NCI-H2081 (cell line): ENCODE data around the gene RAPGEFL1.
"Not testable (repeated sequence)": the region's sequence is repeated elsewhere in the genome, so short reads cannot be mapped to it uniquely, and the experiment has no call there.

ENCODE experiments used
- DNase-seq, 2 experiments: peaks; one replicate each; lab custom pipeline; 2025; lab: John Stamatoyannopoulos, UW

The RAPGEFL1 gene

DNA sequence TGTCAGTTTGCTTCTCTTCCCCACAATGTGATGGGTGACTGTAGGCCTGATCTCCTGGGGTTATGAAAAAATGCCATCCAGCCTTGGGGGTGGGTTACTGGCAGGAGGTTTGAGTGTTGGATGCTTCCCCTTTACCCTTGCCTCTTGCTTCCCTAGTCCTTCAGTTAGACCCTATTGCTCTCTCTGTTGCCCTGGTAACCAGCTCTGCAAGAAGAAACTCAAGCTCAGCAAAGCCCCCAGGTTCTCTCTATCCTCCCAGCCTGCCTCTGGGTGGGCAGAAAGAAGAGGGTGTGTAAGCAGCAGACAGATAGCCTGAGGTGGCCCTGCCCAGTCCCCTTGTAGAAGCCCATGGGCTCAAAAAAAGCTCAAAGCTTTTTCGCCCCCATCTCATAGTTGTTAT lies 2.8 kb upstream of the RAPGEFL1 start:
- DNase-seq = no peak

DNA sequence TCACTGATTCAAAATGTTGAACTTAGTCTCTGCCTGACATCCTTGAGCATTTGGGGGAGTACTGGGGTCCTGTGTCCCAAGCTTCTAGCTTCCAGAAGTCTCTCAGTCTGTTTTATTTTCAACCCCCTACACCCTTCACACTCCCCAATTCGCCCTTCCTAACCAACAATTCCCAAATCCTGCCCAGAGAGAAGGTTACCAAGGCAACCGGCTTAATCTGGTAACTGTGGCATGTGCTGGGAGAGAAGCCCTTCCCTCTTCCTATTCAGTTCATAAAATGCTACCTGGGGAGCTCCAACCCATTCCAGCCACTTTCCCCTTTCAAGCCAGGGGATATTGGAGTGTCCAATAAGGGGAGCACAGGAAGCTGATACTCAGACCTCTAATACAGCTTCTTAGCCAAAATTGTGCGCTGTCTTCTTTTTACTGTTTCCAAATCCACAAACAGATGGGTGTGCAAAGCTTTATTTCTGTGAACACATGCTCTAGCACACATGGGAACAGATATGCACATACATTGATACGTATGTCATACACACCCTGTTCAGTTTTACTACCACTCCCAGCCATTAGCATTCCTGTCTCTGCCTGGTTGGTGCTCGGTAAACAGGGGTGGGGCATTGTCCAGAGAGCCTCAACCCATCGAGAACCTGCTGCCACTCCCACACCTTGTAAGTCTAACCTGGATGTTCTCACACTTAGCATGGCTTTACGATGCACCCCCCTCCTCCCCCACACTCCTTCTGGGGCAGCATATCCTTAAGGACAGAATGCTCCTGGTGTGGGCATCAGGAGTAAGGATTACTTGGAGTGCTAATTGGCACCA lies 1.1 kb upstream of the RAPGEFL1 start:
- no peak for DNase-seq

- peak in 1 of 2 experiments; percentile 58 for DNase-seq
These were observed 538 bp upstream of the RAPGEFL1 start for GRCh38 chr17:40176754-40177110.

DNA sequence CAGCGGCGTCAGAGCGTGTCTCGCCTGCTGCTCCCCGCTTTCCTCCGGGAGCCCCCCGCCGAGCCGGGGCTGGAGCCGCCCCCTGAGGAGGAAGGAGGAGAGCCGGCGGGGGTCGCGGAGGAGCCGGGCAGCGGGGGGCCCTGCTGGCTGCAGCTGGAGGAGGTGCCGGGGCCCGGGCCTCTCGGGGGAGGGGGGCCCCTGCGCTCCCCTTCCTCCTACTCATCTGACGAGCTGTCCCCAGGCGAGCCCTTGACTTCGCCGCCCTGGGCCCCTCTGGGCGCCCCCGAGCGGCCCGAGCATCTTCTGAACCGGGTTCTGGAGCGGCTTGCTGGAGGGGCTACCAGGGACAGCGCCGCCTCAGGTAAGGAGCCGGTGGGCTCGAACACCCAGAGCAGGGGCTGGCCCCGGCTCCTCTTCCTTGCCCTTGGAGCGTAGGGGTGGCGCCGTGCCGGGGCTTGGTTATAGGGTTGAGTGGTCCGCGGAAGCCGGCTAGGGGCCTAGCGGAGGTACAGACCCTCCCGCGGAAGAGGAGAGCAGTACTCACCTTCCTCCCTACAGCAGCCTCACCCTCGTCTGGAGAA lies 841 bp downstream of the RAPGEFL1 start:
- DNase-seq = no peak

DNA sequence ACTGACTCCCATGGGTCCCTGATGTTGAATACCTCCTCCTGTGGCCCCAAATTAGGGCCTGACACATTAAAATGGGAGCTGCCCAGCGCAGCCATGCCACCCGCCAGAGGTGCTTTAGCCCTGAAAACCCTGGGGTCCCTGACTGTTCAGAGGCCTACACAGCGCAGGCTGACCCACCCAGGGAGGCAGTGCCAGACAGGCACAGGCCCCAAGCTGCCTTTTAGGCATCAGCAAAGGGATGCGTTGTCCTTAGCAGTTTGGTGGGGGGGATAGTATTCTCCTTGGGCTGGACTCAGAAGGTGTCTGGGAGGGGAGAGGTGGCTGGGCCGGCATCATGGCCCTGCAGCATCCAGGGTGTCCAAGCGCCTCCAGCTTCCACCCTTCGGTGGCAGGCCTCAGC lies 1.4 kb downstream of the RAPGEFL1 start:
- DNase-seq = no peak

DNA sequence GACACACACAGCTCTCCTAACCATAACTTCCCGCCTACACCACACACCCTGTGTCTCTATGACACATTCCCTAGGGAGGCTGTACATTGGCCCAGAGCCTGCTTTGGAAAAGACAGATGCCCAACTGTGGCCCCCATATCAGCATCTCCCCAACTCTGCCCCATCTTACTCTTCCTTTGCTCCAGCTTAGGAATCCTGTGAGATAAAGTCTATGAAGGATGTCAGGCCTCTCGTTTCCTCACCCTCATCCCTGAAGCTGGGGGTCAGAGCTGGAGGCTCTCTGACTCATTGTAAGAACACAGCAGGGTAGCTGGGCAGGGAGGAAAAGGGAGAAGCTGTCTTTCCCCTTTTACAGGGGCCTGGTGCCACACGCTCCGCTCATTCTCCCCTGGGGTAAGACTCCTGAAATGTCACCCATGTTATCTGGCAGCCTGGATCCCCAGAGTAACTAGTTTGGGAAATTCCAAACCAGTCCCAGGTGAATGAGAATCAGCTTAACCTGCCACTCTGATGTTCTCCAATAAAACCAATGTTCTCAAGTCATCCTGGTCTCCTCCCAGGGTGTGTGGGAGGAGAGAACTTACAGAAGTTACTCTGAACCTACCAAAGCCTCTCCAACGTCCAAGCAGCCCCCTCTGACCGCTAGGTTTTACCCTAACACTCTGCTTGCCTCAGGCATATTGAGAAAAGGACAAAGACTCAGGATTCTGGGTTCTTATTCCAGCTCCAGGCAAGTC lies 2.8 kb downstream of the RAPGEFL1 start:
- no peak for DNase-seq

DNA sequence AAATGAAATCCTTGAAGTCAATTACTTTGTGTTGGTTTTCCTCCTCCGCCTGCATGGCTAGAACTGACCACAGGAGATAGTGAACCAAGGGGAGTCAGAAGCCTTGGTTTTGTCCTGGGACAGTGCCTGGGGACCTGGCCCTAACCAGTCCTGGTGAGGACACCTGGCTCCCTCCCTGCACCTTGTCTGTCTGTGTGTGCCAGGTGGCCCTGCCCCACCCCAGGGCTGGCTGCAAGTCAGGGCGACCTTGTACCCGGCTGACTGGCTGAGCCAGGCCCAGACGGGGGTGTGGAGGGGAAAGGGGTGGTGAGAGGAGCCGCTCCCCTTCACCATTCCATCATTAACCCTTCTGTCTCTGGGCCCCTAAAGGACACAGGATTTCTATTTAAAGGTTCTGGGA lies 3.4 kb downstream of the RAPGEFL1 start:
- no peak for DNase-seq

- no peak for DNase-seq
These were observed 3.9 kb downstream of the RAPGEFL1 start for GRCh38 chr17:40181205-40181604.

- DNase-seq = no peak
These were observed 5.3 kb downstream of the RAPGEFL1 start for GRCh38 chr17:40182606-40183005.

GRCh38 chr17:40187238-40187637 lies 10.0 kb downstream of the RAPGEFL1 start:
- DNase-seq = no peak

GRCh38 chr17:40188694-40189093 lies 11.4 kb downstream of the RAPGEFL1 start:
- no peak for DNase-seq

DNA sequence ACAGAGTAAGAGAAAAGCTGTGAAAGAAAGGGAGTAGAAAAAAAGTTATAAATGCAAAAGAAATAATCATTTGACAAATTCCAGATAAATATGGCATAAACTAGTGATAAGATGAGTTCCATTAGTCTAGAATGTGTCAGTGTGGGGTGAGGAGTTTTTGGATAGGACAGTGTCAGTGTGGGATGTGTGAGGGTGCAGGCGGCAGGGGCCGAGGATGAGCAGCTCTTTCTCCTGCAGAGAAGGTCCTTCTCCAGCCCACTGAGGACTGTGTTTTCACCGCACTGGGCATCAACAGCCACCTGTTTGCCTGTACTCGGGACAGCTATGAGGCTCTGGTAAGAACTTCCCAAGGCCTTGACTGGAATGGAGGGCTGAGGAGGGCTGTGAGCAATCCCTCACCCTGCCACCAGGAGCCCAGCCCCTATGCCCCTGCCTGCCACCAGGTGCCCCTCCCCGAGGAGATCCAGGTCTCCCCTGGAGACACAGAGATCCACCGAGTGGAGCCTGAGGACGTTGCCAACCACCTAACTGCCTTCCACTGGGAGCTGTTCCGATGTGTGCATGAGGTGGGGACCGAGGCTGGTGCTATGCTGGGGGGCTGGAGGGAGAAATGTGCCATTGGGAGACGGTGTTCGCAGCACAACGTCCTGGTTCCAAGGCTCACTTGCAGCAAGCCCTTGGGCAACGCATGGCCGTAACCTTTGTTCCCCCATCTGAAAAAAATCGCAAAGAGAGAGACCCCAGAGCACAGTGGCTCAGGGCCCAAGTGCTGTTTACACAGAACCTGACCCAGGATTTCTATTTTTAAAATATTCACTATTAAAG lies 13.1 kb downstream of the RAPGEFL1 start:
- peak in 1 of 2 experiments; percentile 21 for DNase-seq

DNA sequence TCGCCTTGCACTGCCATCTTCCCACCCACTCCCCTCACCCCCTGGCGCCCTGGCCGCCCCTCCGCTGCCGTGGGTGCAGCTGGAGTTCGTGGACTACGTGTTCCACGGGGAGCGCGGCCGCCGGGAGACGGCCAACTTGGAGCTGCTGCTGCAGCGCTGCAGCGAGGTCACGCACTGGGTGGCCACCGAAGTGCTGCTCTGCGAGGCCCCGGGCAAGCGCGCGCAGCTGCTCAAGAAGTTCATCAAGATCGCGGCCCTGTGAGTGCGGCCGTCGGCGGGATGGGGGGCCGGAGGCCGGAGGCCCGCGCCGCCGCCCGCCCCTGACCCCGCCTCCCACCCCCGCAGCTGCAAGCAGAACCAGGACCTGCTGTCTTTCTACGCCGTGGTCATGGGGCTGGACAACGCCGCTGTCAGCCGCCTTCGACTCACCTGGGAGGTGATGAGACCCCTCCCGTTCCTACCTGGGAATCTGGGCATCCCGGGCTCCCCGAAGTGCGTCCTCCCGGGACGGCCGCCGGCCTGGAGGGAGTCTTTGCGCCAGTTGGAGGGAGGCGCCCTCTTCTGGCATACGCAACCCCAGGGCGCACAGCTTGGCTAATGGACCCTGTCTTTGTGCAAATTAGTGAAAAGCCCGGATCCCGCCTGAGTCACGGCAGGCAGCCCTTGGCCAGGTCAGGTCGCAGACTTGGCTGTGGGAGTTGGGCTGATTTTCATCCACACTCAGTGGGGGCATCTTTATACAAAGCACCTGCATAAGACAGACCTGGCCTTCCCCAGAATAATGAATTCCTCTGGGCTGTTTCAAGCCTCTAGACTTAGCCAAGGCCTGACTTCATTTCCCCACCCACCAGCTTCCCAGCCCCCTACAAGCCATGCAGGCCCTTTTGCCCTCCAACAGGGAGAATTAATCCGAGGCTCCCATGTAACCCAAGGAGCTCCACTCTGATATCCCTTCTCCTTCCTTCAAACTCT lies 14.3 kb downstream of the RAPGEFL1 start:
- DNase-seq = peak; percentile 55 to 67

GRCh38 chr17:40192961-40193360 lies 15.7 kb downstream of the RAPGEFL1 start:
- DNase-seq = no peak

- DNase-seq = no peak
These were observed 17.6 kb downstream of the RAPGEFL1 start for GRCh38 chr17:40194821-40195220.

DNA sequence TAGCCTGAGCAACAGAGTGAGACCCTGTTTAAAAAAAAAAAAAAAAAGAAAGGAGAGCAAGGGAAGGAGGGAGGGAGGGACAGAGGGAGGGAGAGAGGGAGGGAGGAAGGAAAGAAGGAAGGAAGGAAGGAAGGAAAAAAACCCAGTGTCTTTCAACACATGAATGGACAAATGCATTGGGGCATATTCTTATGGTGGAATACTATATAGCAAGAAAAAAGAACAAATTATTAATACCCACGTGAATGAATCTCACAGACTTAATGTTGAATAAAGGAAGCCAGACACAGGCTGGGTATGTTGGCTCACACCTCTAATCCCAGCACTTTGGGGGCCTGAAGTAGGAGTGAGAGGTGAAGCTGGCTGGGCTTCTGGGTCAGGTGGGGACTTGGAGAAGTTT lies 20.3 kb downstream of the RAPGEFL1 start:
- no peak for DNase-seq

DNA sequence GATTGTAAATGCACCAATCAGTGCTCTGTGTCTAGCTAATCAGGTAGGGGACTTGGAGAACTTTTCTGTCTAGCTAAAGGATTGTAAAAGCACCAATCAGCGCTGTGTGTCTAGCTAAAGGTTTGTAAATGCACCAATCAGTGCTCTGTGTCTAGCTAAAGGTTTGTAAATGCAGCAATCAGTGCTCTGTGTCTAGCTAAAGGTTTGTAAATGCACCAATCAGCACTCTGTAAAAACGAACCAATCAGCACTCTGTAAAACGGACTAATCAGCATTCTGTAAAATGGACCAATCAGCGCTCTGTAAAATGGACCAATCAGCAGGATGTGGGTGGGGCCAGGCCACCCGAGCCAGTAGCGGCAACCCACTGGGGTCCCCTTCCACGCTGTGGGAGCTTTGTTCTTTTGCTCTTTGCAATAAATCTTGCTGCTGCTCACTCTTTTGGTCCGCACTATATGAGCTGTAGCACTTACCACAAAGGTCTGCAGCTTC lies 20.7 kb downstream of the RAPGEFL1 start:
- DNase-seq = not testable (repeated sequence)

DNA sequence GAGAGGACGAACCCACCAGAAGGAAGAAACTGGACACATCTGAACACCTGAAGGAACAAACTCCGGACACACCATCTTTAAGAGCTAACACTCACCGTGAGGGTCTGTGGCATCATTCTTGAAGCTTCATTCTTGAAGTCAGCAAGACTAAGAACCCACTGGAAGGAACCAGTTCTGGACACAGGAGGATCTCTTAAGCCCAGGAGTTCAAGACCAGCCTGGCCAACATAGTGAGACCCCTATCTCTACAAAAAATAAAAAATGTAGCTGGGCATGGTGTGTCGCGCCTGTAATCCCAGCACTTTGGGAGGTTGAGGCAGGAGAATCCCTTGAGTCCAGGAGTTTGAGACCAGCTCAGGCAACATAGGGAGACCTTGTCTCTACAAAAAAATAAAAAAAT lies 21.3 kb downstream of the RAPGEFL1 start:
- DNase-seq = no peak

- DNase-seq = no peak
These were observed 25.9 kb downstream of the RAPGEFL1 start for GRCh38 chr17:40203131-40203530.

DNA sequence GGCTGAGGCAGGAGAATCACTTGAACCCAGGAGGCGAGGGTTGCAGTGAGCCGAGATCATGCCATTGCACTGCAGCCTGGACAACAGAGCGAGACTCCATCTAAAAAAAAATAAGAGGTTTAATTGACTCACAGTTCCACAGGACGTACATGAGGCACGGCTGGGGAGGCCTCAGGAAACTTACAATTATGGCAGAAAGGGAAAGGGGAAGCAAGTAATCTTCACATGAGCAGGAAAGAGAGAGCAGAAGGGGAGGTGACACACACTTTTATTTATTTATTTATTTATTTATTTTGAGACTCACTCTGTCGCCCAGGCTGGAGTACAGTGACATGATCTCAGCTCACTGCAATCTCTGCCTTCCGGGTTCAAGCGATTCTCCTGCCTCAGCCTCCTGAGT lies 28.9 kb downstream of the RAPGEFL1 start:
- DNase-seq = not testable (repeated sequence)
